ENCODE data around the gene GPC6. TPM values are rescaled to one million over a fixed set of nuclear protein-coding genes. Genes with fewer than 3 reads are reported as not detected.

Gene GPC6
- total and polyA plus RNA-seq, 2 experiments from 2014 or later = 14.4 to 43.3 TPM

DNA sequence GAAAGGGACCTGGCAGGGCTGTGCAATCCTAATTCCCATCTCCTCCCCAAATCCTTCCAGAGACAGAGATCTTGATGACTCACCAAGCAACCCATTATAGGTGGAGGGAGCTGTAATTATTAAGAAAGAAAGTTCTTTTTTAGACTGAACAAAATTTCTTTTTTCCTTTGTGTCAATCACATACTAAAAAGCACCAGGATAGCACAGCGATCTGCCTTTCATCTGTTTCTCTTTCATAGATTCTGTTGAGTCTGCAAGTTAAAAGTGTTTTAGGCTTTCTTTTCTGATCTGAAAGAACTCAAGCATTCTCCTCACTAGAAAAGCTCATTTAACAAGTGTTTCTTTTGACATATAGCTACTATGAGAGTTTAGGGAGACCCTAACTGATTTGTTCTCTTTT is 1030.1 kb downstream of the GPC6 start:
- Histone ChIP-seq H3K9me3 (ENCODE audit: low read depth) (no peaks in the 10 kb centered on the region), H3K4me1 (ENCODE audit: low read depth) (no peaks in the 10 kb centered on the region), H3K4me3 (no peak overlapping the region), H3K36me3 (no peaks in the 10 kb centered on the region), H3K27ac (no peak overlapping the region), H3K27me3 (no peaks in the 10 kb centered on the region)
- no peak for DNase-seq (ENCODE audit: low read depth in 1 of 2, low spot score in 1 of 2)
- TF ChIP-seq, protein P1, sequence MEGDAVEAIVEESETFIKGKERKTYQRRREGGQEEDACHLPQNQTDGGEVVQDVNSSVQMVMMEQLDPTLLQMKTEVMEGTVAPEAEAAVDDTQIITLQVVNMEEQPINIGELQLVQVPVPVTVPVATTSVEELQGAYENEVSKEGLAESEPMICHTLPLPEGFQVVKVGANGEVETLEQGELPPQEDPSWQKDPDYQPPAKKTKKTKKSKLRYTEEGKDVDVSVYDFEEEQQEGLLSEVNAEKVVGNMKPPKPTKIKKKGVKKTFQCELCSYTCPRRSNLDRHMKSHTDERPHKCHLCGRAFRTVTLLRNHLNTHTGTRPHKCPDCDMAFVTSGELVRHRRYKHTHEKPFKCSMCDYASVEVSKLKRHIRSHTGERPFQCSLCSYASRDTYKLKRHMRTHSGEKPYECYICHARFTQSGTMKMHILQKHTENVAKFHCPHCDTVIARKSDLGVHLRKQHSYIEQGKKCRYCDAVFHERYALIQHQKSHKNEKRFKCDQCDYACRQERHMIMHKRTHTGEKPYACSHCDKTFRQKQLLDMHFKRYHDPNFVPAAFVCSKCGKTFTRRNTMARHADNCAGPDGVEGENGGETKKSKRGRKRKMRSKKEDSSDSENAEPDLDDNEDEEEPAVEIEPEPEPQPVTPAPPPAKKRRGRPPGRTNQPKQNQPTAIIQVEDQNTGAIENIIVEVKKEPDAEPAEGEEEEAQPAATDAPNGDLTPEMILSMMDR (IDR thresholded peaks at IDR 0.05; ENCODE audit: low read depth, low read length) = no peak

- no peaks in the 10 kb centered on the region for H3K9me3 ChIP-seq (ENCODE audit: low read depth)
- no peak overlapping the region for H3K4me3 ChIP-seq
- no peak overlapping the region for H3K27ac ChIP-seq
- no peaks in the 10 kb centered on the region for H3K36me3 ChIP-seq
- DNase-seq (ENCODE audit: low read depth in 1 of 2, low spot score in 1 of 2) = no peak
- TF ChIP-seq, protein P1 (IDR thresholded peaks at IDR 0.05; ENCODE audit: low read depth, low read length) = no peak
- no peaks in the 10 kb centered on the region for H3K27me3 ChIP-seq
- H3K4me1 ChIP-seq (ENCODE audit: low read depth) = no peaks in the 10 kb centered on the region
Measured at GRCh38 chr13:94259984-94260383, 1033.4 kb downstream of the GPC6 start.

- Histone ChIP-seq H3K4me3 (no peak overlapping the region), H3K27me3 (no peaks in the 10 kb centered on the region), H3K4me1 (ENCODE audit: low read depth) (no peaks in the 10 kb centered on the region), H3K27ac (no peak overlapping the region), H3K36me3 (no peaks in the 10 kb centered on the region), H3K9me3 (ENCODE audit: low read depth) (no peaks in the 10 kb centered on the region)
- TF ChIP-seq, protein P1 (IDR thresholded peaks at IDR 0.05; ENCODE audit: low read depth, low read length) = no peak
- no peak for DNase-seq (ENCODE audit: low read depth in 1 of 2, low spot score in 1 of 2)
Measured at GRCh38 chr13:94261163-94261562, 1034.6 kb downstream of the GPC6 start.

- no peak overlapping the region for H3K27ac ChIP-seq
Measured at GRCh38 chr13:94263038-94263437, 1036.4 kb downstream of the GPC6 start.

DNA sequence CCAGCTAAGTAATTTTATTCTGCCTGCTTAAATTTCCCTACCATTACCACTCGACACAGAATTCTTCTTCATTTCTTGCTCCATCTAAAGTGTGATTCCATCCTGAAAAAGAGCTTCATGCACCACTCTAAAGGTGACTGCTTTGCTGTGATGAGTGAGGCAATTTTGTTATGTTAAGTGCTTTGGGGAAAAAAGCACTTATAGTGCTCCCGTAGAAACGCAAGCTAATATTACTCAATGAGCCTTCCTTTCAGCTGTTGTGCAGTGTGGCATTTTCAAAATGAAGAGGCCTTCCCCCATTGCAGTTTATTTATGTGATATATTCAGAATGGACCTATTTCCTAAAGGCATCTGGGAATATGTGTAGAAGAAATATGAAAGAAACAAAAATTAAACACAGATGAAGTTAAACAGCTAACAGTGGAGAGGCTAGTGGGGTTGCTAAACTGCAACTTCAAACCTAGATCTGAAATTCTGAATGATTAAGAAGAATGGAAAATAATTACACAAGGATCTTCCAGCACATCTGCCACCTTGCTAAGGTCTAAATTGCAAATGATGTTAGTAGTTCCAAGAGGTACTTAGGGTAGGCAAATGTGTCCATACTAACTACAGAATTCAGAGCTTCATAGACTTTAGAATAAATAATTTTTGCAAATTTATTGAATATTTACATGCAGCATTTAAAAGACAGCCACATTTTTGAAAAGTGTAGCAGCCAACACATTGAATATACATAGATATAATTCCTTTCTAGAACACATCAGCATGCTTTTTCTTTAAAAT is 1041.2 kb downstream of the GPC6 start:
- H3K36me3 ChIP-seq = no peaks in the 10 kb centered on the region
- no peaks in the 10 kb centered on the region for H3K4me1 ChIP-seq (ENCODE audit: low read depth)
- no peak overlapping the region for H3K4me3 ChIP-seq
- TF ChIP-seq, protein P1 (IDR thresholded peaks at IDR 0.05; ENCODE audit: low read depth, low read length) = no peak
- no peaks in the 10 kb centered on the region for H3K9me3 ChIP-seq (ENCODE audit: low read depth)
- peak in 1 of 2 donors; percentile 14 for DNase-seq (ENCODE audit: low read depth in 1 of 2, low spot score in 1 of 2)
- H3K27ac ChIP-seq = no peak overlapping the region
- H3K27me3 ChIP-seq = no peaks in the 10 kb centered on the region

More at GRCh38 chr13:94263038-94263437, 1036.4 kb downstream of the GPC6 start:
- Histone ChIP-seq H3K36me3 (no peaks in the 10 kb centered on the region), H3K9me3 (ENCODE audit: low read depth) (no peaks in the 10 kb centered on the region), H3K4me3 (no peak overlapping the region), H3K4me1 (ENCODE audit: low read depth) (no peaks in the 10 kb centered on the region), H3K27me3 (no peaks in the 10 kb centered on the region)
- TF ChIP-seq, protein P1 (IDR thresholded peaks at IDR 0.05; ENCODE audit: low read depth, low read length) = no peak
- DNase-seq (ENCODE audit: low read depth in 1 of 2, low spot score in 1 of 2) = no peak
